ENCODE data around the gene LYST.
"Not testable (repeated sequence)": the region's sequence is repeated elsewhere in the genome, so short reads cannot be mapped to it uniquely, and the experiment has no call there.

LYST gene

DNA sequence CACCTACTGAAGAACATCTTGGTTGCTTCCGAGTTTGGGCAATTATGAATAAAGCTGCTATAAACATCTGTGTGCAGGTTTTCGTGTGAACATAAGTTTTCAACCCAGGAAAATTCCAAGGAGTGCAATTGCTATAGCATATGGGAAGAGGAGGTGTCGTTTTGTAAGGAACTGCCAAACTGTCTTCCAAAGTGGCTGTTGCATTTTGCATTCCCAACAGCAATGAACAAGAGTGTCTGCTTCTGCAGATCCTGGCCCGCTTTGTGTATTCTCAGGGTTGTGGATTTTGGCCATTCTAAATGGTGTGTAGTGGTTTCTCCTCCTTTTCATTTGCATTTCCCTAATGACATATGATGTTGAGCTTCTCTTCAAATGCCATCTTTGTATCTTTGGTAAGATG is 240.9 kb downstream of the LYST start:
- DNase-seq: no peak

- no peak for DNase-seq
Observed at GRCh38 chr1:235625340-235625739, 241.4 kb downstream of the LYST start.

DNA sequence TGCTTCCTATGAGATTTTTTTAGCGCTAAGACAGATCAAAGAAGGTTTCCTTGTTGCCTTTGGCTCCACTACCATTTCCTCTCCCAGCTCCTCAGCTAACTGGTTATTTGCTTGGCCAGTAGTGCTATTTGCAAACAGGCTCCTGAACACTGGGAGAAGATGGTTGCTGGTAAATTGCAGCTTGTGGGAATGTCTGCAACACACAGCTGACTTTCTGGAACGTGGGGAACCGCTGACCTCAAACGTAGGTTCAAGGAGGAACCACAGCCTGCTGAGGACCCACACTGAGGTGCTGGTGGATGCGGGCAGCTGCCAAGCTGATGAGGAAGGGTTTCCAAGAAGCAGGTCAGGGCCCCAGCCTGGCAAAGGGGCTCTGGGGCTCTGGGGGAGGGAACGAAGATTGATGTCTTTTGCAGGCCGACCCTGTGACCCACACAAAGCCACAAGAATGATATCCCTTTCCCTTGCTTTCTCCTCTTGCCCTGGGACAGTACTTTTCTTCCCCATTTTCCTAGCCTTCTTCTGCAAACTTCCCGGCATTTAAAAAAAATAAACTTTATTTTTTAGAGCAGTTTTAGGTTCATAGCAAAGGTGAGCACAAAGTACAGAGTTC is 241.9 kb downstream of the LYST start:
- DNase-seq: no peak

GRCh38 chr1:235622936-235623779 is 243.5 kb downstream of the LYST start:
- no peak for DNase-seq

- not testable (repeated sequence) for DNase-seq
Observed at GRCh38 chr1:235619149-235619548, 247.6 kb downstream of the LYST start.

DNA sequence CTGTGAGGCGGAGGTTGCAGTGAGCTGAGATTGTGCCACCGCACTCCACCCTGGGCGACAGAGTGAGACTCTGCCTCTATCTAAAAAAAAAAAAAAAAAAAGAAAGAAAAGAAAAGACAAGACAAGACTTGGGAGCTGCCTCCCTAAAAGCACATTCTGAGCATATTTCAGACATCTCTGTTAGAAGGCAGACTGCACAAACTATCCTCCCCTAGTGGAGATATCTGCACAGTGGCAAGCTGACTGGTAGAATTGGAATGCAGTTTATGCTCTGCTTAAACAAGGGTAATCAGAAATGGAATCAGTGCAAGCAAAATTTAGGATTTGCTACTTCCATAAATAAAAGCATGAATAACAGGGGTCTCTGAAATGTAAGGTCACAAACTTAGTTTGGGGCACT is 248.9 kb downstream of the LYST start:
- no peak for DNase-seq

GRCh38 chr1:235617140-235617539 is 249.6 kb downstream of the LYST start:
- no peak for DNase-seq

GRCh38 chr1:235614442-235614954 is 252.2 kb downstream of the LYST start:
- no peak for DNase-seq

DNA sequence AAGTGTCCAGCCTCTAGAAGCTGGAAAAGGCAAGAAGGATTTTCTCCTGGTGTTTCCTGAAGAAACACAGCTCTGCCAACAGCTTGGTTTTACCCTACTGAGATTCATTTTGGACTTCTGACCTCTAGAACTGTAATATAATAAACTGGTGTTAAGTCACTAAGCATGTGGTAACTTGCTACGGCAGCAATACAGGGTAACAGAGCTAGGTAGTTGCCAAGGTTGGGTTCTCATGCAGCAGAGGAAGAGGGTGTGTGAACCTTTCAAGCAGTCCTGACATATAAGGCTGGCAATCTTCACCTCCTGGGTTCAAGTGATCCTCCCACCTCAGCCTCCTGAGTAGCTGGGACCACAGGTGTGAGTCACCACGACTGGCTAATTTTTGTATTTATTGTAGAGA is 253.1 kb downstream of the LYST start:
- no peak for DNase-seq

- no peak for DNase-seq
Observed at GRCh38 chr1:235612761-235613160, 253.9 kb downstream of the LYST start.
